ENCODE data around the gene EBP.

EBP gene

DNA sequence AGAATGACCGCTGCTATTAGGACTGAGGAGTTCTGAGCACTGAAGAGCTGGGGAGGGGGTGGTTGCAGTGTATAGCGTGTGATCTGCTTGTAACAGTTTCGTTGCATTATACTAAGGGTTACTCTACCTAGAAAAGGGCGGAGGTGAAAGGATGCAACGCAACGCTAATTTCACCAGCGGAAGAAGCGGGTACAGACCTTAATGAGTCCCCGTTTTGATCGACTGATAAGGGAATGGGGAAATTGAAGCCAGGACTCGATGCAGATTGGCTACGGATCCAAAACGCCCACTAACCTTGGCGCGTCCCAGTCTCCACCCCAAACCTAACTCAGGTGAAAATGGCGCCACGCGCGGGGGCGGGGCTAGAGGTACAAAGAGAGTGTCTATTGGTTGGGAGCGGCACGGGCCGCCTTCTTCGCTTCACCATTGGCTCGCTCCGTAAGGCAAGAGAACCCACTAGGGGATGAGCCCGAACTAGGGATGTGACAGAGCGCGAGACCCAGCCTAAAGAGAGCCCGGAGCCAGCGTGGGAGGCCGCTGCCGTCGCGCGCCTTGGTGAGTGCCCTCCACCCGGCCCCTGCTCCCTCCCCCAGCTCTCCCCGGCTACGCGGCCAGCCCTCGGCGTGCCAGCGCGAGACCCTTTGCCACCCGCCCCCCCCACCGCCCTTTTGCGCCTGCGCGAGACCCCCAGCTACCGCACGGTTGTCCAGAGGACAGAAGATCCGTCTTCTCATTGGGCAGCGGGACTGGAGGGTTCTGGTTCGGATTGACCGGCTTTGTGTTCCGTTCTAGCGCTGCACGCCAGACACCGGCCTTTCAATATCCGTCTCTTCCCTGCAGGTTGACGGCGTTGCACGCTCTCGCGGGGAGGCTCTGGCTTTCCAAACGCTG, at the start of gene EBP:
Gene EBP (plus strand): TSS at position 456 of the 891 bp plus-strand sequence. CDS start 1,964 bp downstream, outside the sequence.
- peak; percentile 88 for DNase-seq

DNA sequence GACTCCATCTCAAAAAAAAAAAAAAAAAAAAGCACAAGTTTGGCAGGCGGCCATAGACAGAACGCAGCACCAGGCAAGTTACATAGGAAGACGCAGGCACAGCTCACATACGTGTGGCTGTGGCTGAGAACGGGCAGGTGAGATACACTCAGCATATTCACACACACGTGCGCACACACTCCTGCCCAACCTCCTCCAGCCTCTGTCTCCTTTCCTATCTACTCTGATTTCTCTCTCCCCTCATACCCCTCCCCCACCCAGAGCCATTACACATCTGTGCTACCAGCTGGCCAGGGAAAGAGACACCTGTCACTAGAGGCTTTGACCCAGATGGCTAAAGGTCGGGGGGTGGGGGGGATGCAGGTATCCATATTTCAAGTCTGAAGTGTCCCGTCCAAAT, 49.4 kb upstream of the EBP start:
- no peak for DNase-seq

GRCh38 chrX:48472851-48473703, 48.5 kb upstream of the EBP start:
- DNase-seq: no peak

- DNase-seq: no peak
Measured at GRCh38 chrX:48473704-48473990, 48.0 kb upstream of the EBP start.

DNA sequence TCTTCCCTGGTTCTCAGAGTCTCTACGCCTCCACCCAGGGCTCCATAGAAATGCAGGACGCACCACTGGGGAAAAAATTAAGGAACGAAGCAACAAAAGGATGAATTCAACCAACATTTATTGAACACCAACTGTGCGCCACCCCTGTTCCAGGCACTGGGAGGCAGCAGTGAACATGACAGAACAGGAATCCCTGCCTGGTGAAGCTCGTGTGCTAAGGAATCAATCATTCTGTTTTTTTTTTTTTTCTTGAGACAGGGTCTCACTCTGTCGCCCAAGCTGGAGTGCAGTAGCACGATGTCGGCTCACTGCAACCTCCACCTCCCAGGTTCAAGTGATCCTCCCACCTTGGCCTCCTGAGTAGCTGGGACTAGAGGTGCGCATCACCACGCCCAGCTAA, 47.5 kb upstream of the EBP start:
- DNase-seq: no peak

GRCh38 chrX:48474581-48474980, 47.0 kb upstream of the EBP start:
- DNase-seq: no peak

GRCh38 chrX:48475296-48475695, 46.3 kb upstream of the EBP start:
- DNase-seq: no peak

DNA sequence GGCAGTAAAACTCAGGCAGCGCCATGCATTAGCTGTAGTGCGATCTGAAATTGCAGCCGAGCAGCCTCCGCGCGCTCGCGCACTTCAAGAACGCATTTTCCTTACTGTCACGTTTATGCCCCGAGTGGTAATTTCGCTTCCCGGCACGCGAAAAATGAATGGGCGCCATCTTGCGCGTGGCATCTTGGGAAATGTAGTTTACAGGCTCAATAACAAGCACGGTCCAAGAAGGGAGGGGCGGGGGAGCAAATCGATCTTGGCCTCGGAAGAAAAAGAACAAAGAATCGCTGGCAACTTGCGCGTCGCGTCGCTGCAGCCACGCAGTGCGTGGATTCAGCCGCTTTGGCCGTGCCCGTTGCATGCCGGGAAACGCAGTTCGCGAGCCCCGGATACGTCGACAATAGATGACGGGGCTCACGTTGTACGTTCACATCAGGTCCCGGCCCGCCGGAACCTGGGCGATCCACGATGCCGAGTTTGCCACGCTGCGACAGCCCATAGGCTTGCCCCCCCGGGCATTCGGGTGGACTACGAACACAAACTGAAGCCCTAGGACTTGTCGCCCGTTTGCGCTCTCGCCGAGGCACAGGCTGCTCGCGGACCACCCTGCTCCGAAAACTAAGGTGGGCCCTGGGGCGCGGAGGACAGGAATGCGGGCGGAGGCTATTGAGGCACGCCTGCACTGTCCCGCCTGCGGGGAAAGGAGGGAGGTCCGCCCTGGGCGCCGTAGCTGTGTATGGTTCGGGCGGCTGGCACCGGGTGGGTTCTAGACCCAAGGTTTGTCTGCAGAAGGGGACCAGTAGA, 45.6 kb upstream of the EBP start, which contains the start of gene FTSJ1:
Gene FTSJ1 (plus strand): TSS at position 426 of the 804 bp plus-strand sequence. CDS start 1,849 bp downstream, outside the sequence.
- DNase-seq: peak; percentile 56

DNA sequence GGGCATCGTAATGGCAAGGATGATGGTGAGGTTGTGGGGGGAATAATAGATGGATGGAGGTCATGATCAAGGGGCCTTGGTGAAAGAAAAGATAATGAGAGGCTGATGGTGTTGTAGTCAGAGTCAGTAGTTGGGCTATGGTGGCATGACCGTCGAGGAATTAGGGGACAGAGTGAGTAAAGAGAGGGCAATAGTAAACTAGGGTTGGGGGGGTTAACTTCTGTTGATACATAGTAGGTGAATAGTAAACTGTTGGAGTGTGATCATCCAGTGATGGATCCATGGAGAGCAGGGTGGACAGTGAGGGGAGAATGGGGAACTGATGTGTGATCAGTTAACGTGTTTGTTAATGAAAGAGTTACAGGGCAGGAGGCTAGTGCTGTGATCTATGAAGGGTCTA, 44.7 kb upstream of the EBP start:
- no peak for DNase-seq

DNA sequence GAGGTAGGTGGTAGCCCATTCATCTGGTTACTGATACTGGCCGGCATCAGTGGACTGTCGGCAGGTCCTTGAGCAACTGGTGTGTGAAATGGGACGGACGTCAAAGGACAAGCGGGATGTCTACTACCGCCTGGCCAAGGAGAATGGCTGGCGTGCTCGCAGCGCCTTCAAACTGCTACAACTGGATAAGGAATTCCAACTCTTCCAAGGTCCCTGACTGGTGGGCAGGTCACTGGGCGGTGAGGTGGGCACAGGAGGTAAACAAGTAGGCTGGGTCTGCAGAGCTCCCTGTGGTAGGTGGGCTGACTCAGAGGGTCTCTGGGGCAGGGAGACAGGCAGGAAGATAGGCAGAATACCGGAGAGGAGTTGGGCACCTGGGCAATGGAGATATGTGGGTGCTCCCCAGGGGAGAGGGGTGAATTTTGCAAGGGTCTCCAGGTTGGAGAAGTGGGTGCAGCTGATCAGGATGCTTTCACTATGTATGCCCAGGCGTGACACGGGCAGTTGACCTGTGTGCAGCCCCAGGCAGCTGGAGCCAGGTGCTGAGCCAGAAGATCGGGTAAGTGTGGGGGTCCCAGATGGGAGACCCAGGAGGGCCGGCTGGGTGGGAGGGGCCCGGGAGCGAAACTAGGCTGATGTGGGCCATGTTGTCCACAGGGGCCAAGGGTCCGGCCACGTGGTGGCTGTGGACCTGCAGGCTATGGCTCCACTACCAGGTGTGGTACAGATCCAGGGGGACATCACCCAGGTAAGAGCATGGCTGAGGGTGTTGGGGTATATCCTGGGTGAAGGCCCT, 43.5 kb upstream of the EBP start:
- no peak for DNase-seq

DNA sequence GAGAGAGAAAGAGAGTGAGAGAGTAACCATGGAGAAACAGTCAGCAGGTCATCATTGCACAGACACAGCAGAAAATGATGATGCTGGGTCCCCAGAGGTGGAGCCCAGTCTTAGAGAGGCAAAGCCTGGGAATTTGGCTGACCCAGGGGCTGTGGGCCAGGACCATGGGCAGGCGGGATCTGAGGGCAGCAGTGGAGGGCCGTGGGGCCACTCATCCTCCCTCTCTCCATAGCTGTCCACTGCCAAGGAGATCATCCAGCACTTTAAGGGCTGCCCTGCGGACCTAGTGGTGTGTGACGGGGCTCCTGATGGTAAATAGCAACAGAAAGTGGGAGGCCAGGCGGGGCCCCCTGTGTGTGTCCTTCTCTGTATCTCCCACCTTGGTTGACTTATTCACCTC, 42.8 kb upstream of the EBP start:
- DNase-seq: no peak

GRCh38 chrX:48480142-48480541, 41.5 kb upstream of the EBP start:
- DNase-seq: no peak

GRCh38 chrX:48480583-48480982, 41.0 kb upstream of the EBP start:
- DNase-seq: no peak

GRCh38 chrX:48482526-48482925, 39.1 kb upstream of the EBP start:
- DNase-seq: no peak

DNA sequence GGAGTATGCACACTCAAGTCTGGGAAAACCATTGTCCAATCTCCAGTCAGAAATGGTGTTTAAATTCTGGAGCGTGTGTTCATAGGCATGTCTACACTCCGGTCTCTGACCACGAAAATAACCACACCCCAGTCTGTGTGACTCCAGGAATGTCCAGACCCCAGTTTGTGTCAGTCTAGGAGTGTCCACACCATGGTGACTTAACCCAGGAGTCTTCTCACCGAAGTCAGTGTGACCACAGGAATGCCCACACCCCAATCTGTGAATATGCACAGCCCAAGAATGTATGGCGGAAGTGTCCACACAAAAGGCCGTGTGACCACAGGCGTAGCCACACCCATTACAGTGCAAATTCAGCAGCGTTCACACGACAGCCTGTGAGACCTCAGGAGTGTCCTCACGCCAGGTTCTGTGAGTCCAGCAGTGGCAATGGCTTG, 34.2 kb upstream of the EBP start:
- no peak for DNase-seq

GRCh38 chrX:48488034-48488433, 33.6 kb upstream of the EBP start:
- no peak for DNase-seq

DNA sequence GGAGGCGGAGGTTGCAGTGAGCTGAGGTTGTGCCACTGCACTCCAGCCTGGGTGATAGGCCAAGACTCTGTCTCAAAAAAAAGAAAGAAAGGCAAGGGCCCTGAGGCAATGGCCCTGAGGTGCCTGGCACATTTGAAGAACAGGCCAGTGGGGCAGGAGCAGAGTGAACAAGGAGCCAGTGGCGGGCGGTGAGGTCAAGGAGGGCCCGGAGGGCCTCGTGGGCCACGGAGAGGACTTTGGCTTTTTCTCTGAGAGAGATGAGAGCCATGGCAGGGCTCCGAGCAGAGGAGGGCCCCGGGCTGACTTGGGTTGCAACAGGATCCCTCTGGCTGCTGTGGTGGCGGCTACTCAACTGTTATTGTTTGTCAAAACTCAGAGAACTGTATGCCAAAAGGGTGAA, 32.3 kb upstream of the EBP start:
- no peak for DNase-seq

DNA sequence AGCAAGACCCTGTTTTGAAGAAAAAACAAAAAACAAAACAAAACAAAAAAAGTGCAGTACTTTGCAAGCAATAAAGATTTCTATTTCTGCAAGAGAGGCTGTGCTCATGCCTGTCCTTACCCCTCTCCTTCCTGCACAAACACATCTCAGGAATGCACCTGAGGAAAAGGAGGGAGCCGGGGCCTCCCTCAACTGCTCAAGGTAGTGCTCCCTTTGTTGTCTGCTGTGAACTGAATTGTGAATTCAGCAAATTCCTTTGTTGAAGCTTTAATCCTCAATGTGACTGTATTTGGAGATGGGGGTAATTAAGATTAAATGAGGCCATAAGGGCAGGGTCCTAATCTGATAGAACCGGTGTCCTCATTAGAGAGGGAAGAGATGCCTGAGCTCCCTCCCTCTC, 31.7 kb upstream of the EBP start:
- no peak for DNase-seq

DNA sequence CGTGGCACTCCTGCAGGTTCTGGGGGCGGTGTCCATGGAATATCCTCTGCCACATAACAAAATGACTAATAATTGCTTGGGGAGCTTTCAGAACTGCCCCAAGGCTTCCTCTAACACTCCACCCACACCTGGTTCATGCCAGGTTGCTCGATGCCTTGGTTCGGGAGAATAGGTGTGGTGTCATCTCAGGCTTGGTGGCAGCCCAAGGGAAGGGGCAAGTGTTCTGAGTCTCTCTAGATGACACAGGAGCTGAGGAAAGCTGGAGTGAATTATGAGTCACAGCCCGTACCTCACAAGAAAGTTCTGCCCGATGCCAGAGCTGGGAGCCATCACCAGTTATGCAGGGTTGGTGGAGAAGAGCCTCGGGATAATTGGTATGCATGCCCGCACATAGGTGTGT, 30.9 kb upstream of the EBP start:
- no peak for DNase-seq

GRCh38 chrX:48491809-48492208, 29.8 kb upstream of the EBP start:
- DNase-seq: no peak

GRCh38 chrX:48492293-48492910, 29.2 kb upstream of the EBP start:
- DNase-seq: no peak

DNA sequence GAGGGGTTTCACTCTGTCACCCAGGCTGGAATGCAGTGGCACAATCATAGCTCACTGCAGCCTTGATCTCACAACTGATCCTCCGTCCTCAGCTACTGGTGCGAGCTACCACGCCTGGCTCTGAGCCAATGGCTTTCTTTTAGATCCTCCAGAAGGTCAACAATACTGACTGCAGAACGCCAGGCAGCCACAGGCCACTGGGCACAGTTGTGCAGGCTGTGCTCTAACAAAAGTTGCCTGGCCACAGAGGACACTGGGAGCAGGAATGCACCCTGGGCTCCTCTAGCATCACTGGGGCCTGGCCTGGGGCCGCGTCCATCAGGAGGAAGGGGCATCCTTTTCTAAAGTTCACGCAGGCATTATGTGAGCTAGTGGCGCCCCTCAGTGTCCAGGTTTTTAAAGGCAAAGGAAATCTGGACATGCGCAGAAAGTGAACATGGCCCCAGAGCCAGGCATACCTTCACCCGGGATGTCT, 27.7 kb upstream of the EBP start:
- no peak for DNase-seq
